ENCODE data around the gene MIS12.

Gene MIS12, protein sequence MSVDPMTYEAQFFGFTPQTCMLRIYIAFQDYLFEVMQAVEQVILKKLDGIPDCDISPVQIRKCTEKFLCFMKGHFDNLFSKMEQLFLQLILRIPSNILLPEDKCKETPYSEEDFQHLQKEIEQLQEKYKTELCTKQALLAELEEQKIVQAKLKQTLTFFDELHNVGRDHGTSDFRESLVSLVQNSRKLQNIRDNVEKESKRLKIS
- long read RNA-seq, transcript MIS12-206 (3 exons, 2,691 nt): major isoform, 86 of 180 reads
- long read RNA-seq, transcript MIS12-202 (2 exons, 2,204 nt): minor isoform, 80 of 180 reads
- long read RNA-seq, partial matches to known transcripts: 5 of 180 reads
- long read RNA-seq, other reads (novel, unspliced or antisense): 8 of 180 reads

DNA sequence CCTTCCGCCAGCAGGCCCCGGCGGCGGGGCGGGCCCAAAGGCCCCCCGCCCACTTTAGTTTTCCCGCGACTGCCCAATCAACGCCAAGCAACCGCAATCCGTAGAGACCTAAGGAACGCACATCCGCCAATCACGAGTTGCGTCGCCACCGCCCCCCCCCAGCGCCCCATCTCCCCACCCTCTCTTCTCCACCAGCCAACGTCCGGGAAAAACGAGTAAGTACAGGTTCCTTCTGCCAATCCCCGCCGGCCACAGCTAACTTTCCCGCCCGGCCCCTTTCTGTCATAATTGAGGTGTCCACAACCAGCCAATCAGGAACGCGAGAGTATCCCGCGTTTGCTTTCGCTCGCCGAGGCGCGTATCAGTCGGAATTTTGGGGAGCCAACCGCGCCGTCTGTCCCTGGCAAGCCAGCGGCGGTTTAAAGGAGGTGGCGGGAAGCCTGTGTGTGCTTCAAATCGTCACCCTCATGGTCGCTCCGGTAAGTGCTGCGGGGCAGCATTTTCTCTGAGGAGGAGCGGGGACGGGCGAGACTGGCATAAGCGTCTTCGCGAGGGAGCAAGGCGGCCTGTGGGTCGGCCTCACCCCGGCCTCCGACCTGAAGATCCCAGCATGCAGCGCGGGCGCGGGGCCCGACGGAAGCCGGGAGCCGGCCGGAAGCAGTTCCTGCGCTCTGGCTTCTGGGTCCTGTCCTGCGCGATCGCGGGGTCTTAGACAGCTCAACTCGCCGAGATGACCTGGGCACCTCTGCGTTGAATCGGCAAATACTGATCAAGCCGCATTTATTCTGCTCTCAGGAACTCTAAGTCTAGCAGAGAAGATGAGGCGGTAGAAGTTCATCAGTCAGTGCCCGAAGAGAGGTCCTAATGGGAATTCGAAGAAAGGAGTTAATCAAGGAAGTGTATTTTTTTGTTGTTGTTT lies at the start of gene MIS12:
Gene MIS12, plus strand, starts transcription at position 361 of the 919 bp plus-strand sequence. CDS start 2,297 bp downstream, outside the sequence.
- TF ChIP-seq, protein P1, sequence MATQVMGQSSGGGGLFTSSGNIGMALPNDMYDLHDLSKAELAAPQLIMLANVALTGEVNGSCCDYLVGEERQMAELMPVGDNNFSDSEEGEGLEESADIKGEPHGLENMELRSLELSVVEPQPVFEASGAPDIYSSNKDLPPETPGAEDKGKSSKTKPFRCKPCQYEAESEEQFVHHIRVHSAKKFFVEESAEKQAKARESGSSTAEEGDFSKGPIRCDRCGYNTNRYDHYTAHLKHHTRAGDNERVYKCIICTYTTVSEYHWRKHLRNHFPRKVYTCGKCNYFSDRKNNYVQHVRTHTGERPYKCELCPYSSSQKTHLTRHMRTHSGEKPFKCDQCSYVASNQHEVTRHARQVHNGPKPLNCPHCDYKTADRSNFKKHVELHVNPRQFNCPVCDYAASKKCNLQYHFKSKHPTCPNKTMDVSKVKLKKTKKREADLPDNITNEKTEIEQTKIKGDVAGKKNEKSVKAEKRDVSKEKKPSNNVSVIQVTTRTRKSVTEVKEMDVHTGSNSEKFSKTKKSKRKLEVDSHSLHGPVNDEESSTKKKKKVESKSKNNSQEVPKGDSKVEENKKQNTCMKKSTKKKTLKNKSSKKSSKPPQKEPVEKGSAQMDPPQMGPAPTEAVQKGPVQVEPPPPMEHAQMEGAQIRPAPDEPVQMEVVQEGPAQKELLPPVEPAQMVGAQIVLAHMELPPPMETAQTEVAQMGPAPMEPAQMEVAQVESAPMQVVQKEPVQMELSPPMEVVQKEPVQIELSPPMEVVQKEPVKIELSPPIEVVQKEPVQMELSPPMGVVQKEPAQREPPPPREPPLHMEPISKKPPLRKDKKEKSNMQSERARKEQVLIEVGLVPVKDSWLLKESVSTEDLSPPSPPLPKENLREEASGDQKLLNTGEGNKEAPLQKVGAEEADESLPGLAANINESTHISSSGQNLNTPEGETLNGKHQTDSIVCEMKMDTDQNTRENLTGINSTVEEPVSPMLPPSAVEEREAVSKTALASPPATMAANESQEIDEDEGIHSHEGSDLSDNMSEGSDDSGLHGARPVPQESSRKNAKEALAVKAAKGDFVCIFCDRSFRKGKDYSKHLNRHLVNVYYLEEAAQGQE (IDR thresholded peaks at IDR 0.05; ENCODE audit: insufficient replicate concordance, low read depth): peak; percentile 20
- TF ChIP-seq SPI1 (IDR thresholded peaks at IDR 0.05; ENCODE audit: borderline replicate concordance, low read depth) (no peak), POLR2AphosphoS5 (IDR thresholded peaks at IDR 0.05; ENCODE audit: low read depth) (peak; percentile 77), GABPA (IDR thresholded peaks at IDR 0.05; ENCODE audit: low read depth) (peak; percentile 73)
- TF ChIP-seq, protein P2, sequence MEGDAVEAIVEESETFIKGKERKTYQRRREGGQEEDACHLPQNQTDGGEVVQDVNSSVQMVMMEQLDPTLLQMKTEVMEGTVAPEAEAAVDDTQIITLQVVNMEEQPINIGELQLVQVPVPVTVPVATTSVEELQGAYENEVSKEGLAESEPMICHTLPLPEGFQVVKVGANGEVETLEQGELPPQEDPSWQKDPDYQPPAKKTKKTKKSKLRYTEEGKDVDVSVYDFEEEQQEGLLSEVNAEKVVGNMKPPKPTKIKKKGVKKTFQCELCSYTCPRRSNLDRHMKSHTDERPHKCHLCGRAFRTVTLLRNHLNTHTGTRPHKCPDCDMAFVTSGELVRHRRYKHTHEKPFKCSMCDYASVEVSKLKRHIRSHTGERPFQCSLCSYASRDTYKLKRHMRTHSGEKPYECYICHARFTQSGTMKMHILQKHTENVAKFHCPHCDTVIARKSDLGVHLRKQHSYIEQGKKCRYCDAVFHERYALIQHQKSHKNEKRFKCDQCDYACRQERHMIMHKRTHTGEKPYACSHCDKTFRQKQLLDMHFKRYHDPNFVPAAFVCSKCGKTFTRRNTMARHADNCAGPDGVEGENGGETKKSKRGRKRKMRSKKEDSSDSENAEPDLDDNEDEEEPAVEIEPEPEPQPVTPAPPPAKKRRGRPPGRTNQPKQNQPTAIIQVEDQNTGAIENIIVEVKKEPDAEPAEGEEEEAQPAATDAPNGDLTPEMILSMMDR (IDR thresholded peaks at IDR 0.05; ENCODE audit: insufficient read depth, low read length): no peak
- DNase-seq (ENCODE audit: low read depth in 1 of 2, low spot score in 1 of 2): peak; percentile 88 to 96
- H3K27me3 ChIP-seq (ENCODE audit: insufficient read depth, poor library complexity, severe bottlenecking): no peaks in the 10 kb centered on the region
- peak within 1 kb of the TSS; percentile 100 for H3K27ac ChIP-seq (replicated peaks)
- peak within 1 kb of the TSS; percentile 79 for H3K4me3 ChIP-seq (replicated peaks; ENCODE audit: insufficient read depth, low read length)

DNA sequence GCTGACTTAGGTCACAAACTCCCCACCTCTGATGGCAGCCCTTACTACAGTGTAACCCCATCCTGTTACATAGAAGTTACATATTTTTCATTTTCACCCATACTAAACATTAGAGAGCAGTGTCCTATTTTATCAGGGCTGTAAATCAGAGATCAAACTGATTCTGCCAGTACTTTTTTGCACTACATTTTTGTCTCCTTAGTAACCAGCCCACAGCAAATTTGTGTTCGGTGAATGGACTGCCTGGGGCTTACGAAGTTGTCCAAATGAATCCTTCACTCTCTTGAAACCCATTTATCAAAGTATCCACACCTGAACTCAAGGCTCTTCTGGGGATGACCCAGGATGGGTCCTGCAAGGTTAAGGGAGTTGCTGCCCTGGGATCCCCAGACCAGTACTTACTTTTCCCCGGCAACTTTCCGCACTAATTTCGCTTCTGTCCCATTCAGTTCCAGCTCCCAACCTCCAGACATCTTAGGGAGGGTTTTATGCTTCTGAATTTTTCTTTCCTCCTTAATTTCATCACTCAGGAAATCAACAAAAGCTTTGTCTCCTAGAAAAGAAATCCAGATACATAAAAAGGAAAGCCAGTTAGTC lies 48.5 kb upstream of the MIS12 start:
- no peak for DNase-seq (ENCODE audit: low read depth in 1 of 2, low spot score in 1 of 2)

More for the DNA sequence above, 48.5 kb upstream of the MIS12 start:
- no peak for TF ChIP-seq GABPA (IDR thresholded peaks at IDR 0.05; ENCODE audit: low read depth)
- TF ChIP-seq POLR2AphosphoS5 (IDR thresholded peaks at IDR 0.05; ENCODE audit: low read depth): no peak
- TF ChIP-seq SPI1 (IDR thresholded peaks at IDR 0.05; ENCODE audit: borderline replicate concordance, low read depth): no peak
- TF ChIP-seq, protein P2 (IDR thresholded peaks at IDR 0.05; ENCODE audit: insufficient read depth, low read length): no peak
- TF ChIP-seq, protein P1 (IDR thresholded peaks at IDR 0.05; ENCODE audit: insufficient replicate concordance, low read depth): no peak
- Histone ChIP-seq H3K4me3 (replicated peaks; ENCODE audit: insufficient read depth, low read length) (peak overlapping the region; percentile 64), H3K27me3 (ENCODE audit: insufficient read depth, poor library complexity, severe bottlenecking) (no peaks in the 10 kb centered on the region), H3K27ac (replicated peaks) (peak overlapping the region; percentile 61)

Data from HL-60 (cell line).